ENCODE results near the gene LRRC8E. TPM values are rescaled to one million over a fixed set of nuclear protein-coding genes. Genes with fewer than 3 reads are reported as not detected.

LRRC8E gene
- total and polyA plus RNA-seq, 2 experiments from 2014 or later, result 3.3 to 4.5 TPM

- H3K4me1 ChIP-seq (ENCODE audit: insufficient read depth), result peaks cover 12% of the 10 kb centered on the region
- WGBS (ENCODE audit: low lambda C conversion rate, missing lambda C conversion rate), result 89% methylated on average over 9 of the region's 19 CpGs
- TF ChIP-seq, protein P1, sequence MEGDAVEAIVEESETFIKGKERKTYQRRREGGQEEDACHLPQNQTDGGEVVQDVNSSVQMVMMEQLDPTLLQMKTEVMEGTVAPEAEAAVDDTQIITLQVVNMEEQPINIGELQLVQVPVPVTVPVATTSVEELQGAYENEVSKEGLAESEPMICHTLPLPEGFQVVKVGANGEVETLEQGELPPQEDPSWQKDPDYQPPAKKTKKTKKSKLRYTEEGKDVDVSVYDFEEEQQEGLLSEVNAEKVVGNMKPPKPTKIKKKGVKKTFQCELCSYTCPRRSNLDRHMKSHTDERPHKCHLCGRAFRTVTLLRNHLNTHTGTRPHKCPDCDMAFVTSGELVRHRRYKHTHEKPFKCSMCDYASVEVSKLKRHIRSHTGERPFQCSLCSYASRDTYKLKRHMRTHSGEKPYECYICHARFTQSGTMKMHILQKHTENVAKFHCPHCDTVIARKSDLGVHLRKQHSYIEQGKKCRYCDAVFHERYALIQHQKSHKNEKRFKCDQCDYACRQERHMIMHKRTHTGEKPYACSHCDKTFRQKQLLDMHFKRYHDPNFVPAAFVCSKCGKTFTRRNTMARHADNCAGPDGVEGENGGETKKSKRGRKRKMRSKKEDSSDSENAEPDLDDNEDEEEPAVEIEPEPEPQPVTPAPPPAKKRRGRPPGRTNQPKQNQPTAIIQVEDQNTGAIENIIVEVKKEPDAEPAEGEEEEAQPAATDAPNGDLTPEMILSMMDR (IDR thresholded peaks at IDR 0.05; ENCODE audit: poor library complexity), result no peak
- TF ChIP-seq EZH2phosphoT487 (IDR thresholded peaks at IDR 0.05; ENCODE audit: low read depth, severe bottlenecking, unreplicated experiment), result no peak
- TF ChIP-seq EZH2 (IDR thresholded peaks at IDR 0.05; ENCODE audit: borderline replicate concordance), result no peak
- H3K79me2 ChIP-seq, result peaks cover 43% of the 10 kb centered on the region
- H3K27me3 ChIP-seq, result no peaks in the 10 kb centered on the region
- H3K9me2 ChIP-seq (replicated peaks; ENCODE audit: insufficient read depth), result no peaks in the 10 kb centered on the region
- DNase-seq (ENCODE audit: low spot score), result no peak
- no peak overlapping the region for H3K4me3 ChIP-seq
- no peak overlapping the region for H2AFZ ChIP-seq
- H3K36me3 ChIP-seq (replicated peaks; ENCODE audit: insufficient read depth, low read depth), result no peaks in the 10 kb centered on the region
- peaks cover 51% of the 10 kb centered on the region for H4K20me1 ChIP-seq (ENCODE audit: insufficient read depth, poor library complexity, severe bottlenecking)
- H3K4me2 ChIP-seq, result no peak overlapping the region
- no peaks in the 10 kb centered on the region for H3K9me3 ChIP-seq (ENCODE audit: low read depth)
- H3K27ac ChIP-seq, result no peak overlapping the region
These were observed 20.6 kb downstream of the LRRC8E start for GRCh38 chr19:7908742-7909461.

- Histone ChIP-seq H3K9me3 (ENCODE audit: low read depth) (no peaks in the 10 kb centered on the region), H3K27me3 (peaks cover 3% of the 10 kb centered on the region), H3K79me2 (peaks cover 37% of the 10 kb centered on the region), H4K20me1 (ENCODE audit: insufficient read depth, poor library complexity, severe bottlenecking) (peaks cover 46% of the 10 kb centered on the region), H3K4me3 (no peak overlapping the region), H3K4me1 (ENCODE audit: insufficient read depth) (peaks cover 10% of the 10 kb centered on the region), H3K27ac (no peak overlapping the region), H3K4me2 (no peak overlapping the region), H3K9me2 (replicated peaks; ENCODE audit: insufficient read depth) (no peaks in the 10 kb centered on the region), H2AFZ (no peak overlapping the region), H3K36me3 (replicated peaks; ENCODE audit: insufficient read depth, low read depth) (no peaks in the 10 kb centered on the region)
- over 99% methylated on average over 10 of the region's 21 CpGs for WGBS (ENCODE audit: low lambda C conversion rate, missing lambda C conversion rate)
- no peak for TF ChIP-seq EZH2 (IDR thresholded peaks at IDR 0.05; ENCODE audit: borderline replicate concordance)
- TF ChIP-seq EZH2phosphoT487 (IDR thresholded peaks at IDR 0.05; ENCODE audit: low read depth, severe bottlenecking, unreplicated experiment), result no peak
- TF ChIP-seq, protein P1 (IDR thresholded peaks at IDR 0.05; ENCODE audit: poor library complexity), result no peak
- DNase-seq (ENCODE audit: low spot score), result no peak
These were observed 21.3 kb downstream of the LRRC8E start for GRCh38 chr19:7909471-7910067.

GRCh38 chr19:7910321-7911161 lies 22.2 kb downstream of the LRRC8E start:
- Histone ChIP-seq H3K27me3 (peaks cover 13% of the 10 kb centered on the region), H3K4me3 (no peak overlapping the region), H3K9me3 (ENCODE audit: low read depth) (no peaks in the 10 kb centered on the region), H3K36me3 (replicated peaks; ENCODE audit: insufficient read depth, low read depth) (no peaks in the 10 kb centered on the region), H2AFZ (no peak overlapping the region), H3K4me2 (no peak overlapping the region), H3K9me2 (replicated peaks; ENCODE audit: insufficient read depth) (no peaks in the 10 kb centered on the region), H4K20me1 (ENCODE audit: insufficient read depth, poor library complexity, severe bottlenecking) (peaks cover 36% of the 10 kb centered on the region), H3K79me2 (peaks cover 27% of the 10 kb centered on the region), H3K4me1 (ENCODE audit: insufficient read depth) (peaks cover under 1% of the 10 kb centered on the region), H3K27ac (no peak overlapping the region)
- no peak for TF ChIP-seq EZH2 (IDR thresholded peaks at IDR 0.05; ENCODE audit: borderline replicate concordance)
- TF ChIP-seq EZH2phosphoT487 (IDR thresholded peaks at IDR 0.05; ENCODE audit: low read depth, severe bottlenecking, unreplicated experiment), result no peak
- TF ChIP-seq, protein P1 (IDR thresholded peaks at IDR 0.05; ENCODE audit: poor library complexity), result no peak
- no peak for DNase-seq (ENCODE audit: low spot score)
- 97% methylated on average over 43 of the region's 54 CpGs for WGBS (ENCODE audit: low lambda C conversion rate, missing lambda C conversion rate)
